CD4-positive, alpha-beta T cell (primary cell): ENCODE results near the gene CBR4. TPM values are rescaled to one million over a fixed set of nuclear protein-coding genes. Genes with fewer than 3 reads are reported as not detected.

Experiments
- ATAC-seq: fragments of 200-7000 bp; cut with Tn5 transposase; one replicate; pipeline ENCODE4 v1.10.0; 2022; ENCODE audit warnings: mild to moderate bottlenecking; ENCODE audit not compliant: poor library complexity
- CTCF ChIA-PET: fragments of 350-600 bp; sonication (Branson Sonifier 250); formaldehyde crosslinking; loops from one replicate; lab custom pipeline; 2021; ENCODE audit warnings: antibody characterized with exemption, inconsistent platforms; lab: Charles Lee
- POLR2A ChIA-PET: fragments of 350-600 bp; sonication (Branson Sonifier 250); formaldehyde crosslinking; loops from one replicate; lab custom pipeline; 2021; ENCODE audit warnings: antibody characterized with exemption, inconsistent platforms; lab: Charles Lee
- DNase-seq, 14 experiments: peaks; one replicate each; pipeline ENCODE4 v3.0.0-alpha.2; 2013 to 2020; ENCODE audit warnings: mixed read lengths in 2 of 14
- H3K27ac ChIP-seq, 2 donors: one replicate each; pipeline versions ENCODE4 v1.5.1 to v1.7.0; 2013; ENCODE audit warnings: low read length in 2 of 2, low read depth in 1 of 2, mild to moderate bottlenecking in 1 of 2
- H3K27me3 ChIP-seq, 2 experiments: 1 replicate in 1 of 2; 2 replicates in 1 of 2; pipeline versions ENCODE4 v1.6.1 to v1.7.0; 2013; ENCODE audit warnings: low read length in 2 of 2, control low read depth in 1 of 2, mild to moderate bottlenecking in 1 of 2, moderate library complexity in 1 of 2; ENCODE audit not compliant: insufficient read depth in 2 of 2, control insufficient read depth in 1 of 2
- H3K36me3 ChIP-seq: one replicate; pipeline ENCODE4 v1.6.1; 2013; ENCODE audit warnings: low read length, control low read depth; ENCODE audit not compliant: insufficient read depth
- H3K4me1 ChIP-seq: one replicate; pipeline ENCODE4 v1.6.1; 2013; ENCODE audit warnings: low read length, control low read depth; ENCODE audit not compliant: insufficient read depth
- H3K4me3 ChIP-seq: one replicate; pipeline ENCODE4 v1.5.1; 2013; ENCODE audit warnings: mild to moderate bottlenecking, low read length, moderate library complexity
- H3K9me3 ChIP-seq, 2 experiments: 1 replicate in 1 of 2; 2 replicates in 1 of 2; pipeline versions ENCODE4 v1.6.1 to v1.7.0; 2013; ENCODE audit warnings: low read length in 2 of 2, mild to moderate bottlenecking in 2 of 2, control low read depth in 1 of 2, moderate library complexity in 1 of 2; ENCODE audit not compliant: control insufficient read depth in 1 of 2, insufficient read depth in 1 of 2
- H3K27ac Mint-ChIP-seq: one replicate; pipeline ENCODE4 v1.8.0; 2020; ENCODE audit warnings: mixed read lengths
- H3K27me3 Mint-ChIP-seq: one replicate; pipeline ENCODE4 v1.8.0; 2021; ENCODE audit warnings: mixed read lengths
- H3K36me3 Mint-ChIP-seq: one replicate; pipeline ENCODE4 v1.8.0; 2021; ENCODE audit warnings: low read depth, mixed read lengths
- H3K4me1 Mint-ChIP-seq: one replicate; pipeline ENCODE4 v1.8.0; 2021; ENCODE audit warnings: low read depth, mixed read lengths
- H3K4me3 Mint-ChIP-seq: one replicate; pipeline ENCODE4 v1.8.0; 2020; ENCODE audit warnings: mild to moderate bottlenecking, mixed read lengths
- H3K9me3 Mint-ChIP-seq: one replicate; pipeline ENCODE4 v1.8.0; 2020; ENCODE audit warnings: mixed read lengths
- intact Hi-C, 2 experiments: fragments of 100-400 bp; cut with DNase I in 1 of 2; cut with micrococcal nuclease in 1 of 2; formaldehyde crosslinking; loops; one replicate each; pipeline versions ENCODE4 v1.15.1 to v1.9.0; 2023 to 2025; cut with DNase I, micrococcal nuclease
- total RNA-seq, 174 experiments: library from RNA in 2 of 174; stranded (reverse) in 2 of 174; gene quantifications; one replicate each; pipeline ENCODE4 v1.2.3 and lab custom pipeline; 2021 to 2026
- TF ChIP-seq, protein P1 (sequence below): fragments of 200-600 bp; IDR thresholded peaks from one replicate; pipeline ENCODE4 v1.8.0; 2022; ENCODE audit warnings: antibody characterized with exemption, mild to moderate bottlenecking

Gene CBR4
- total RNA-seq, 2 experiments from 2014 or later, result 5.1 to 5.4 TPM

DNA sequence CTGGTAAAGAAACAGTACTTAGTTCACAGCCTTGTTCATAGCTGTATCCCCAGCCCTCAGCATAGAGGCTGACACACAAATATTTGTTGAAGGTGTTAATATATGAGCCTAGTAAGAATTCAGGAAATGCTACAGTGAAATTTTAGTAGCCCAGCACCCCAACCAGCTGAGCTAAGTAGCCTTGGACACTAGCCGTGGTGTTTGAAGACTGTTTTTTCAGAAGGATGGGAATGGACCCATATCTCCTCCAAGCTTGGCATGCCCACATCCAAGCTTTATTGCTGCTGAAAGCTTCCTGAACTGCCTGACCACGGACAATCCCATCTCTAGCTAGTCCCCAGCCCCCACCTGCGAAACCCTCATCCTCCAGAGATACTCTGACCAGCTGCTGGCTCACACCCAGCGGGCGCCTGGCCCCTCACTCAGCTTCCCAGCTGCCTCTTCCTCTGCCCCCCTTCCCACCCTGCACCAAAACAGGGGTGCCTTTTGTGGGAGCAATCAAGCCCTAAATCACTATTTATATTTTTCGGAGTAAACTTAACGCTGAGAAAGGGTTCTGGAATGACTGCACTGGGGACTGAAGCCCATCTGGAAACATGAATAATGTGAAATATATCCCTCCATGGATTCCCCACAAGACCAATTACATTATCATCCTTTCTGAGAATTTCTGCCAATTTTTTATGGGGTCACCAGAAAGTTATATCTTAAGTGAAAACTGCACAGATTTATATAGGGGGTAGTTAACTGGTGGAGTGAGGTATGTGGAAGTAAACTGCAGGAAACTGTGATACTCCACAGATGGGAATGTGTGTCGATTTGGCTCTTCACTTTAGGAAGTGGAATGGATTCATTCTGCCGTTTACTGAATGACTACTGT is 41.1 kb upstream of the CBR4 start:
- Histone ChIP-seq H3K4me3 (no peak overlapping the region), H3K27ac (no peak overlapping the region), H3K36me3 (no peaks in the 10 kb centered on the region), H3K9me3 (no peaks in the 10 kb centered on the region), H3K4me1 (no peaks in the 10 kb centered on the region), H3K27me3 (no peaks in the 10 kb centered on the region)
- intact Hi-C loops, result no loop called here
- CTCF ChIA-PET, result no interaction called here
- POLR2A ChIA-PET, result no interaction called here
- TF ChIP-seq, protein P1, sequence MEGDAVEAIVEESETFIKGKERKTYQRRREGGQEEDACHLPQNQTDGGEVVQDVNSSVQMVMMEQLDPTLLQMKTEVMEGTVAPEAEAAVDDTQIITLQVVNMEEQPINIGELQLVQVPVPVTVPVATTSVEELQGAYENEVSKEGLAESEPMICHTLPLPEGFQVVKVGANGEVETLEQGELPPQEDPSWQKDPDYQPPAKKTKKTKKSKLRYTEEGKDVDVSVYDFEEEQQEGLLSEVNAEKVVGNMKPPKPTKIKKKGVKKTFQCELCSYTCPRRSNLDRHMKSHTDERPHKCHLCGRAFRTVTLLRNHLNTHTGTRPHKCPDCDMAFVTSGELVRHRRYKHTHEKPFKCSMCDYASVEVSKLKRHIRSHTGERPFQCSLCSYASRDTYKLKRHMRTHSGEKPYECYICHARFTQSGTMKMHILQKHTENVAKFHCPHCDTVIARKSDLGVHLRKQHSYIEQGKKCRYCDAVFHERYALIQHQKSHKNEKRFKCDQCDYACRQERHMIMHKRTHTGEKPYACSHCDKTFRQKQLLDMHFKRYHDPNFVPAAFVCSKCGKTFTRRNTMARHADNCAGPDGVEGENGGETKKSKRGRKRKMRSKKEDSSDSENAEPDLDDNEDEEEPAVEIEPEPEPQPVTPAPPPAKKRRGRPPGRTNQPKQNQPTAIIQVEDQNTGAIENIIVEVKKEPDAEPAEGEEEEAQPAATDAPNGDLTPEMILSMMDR, result no peak
- ATAC-seq (no peak), DNase-seq (no peak)
- no peaks in the 10 kb centered on the region for H3K27me3 Mint-ChIP-seq
- H3K27ac Mint-ChIP-seq, result no peak overlapping the region
- H3K9me3 Mint-ChIP-seq, result no peaks in the 10 kb centered on the region
- no peaks in the 10 kb centered on the region for H3K36me3 Mint-ChIP-seq
- no peaks in the 10 kb centered on the region for H3K4me1 Mint-ChIP-seq
- H3K4me3 Mint-ChIP-seq, result no peak overlapping the region

DNA sequence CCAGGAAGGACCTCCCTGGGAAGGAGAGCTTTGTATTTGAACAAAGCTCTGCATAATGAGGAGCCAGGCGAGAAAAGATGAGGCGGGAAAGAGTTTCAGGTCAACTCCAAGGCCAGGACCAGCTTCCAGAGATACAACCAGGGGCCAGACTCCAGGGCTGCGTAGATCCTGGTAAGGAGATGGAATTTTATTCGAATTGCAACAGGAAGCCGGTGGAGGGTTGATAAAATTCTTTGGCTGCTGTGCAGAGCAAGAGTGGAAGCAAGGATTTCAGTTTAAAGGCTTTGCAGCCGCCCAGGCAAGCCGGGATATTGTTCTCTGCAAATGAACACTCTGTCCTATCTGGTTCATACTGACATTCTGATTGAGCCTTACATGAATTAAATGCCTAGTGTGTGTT is 40.2 kb upstream of the CBR4 start:
- POLR2A ChIA-PET, result no interaction called here
- Mint-ChIP-seq H3K36me3 (no peaks in the 10 kb centered on the region), H3K4me3 (no peak overlapping the region), H3K27me3 (no peaks in the 10 kb centered on the region), H3K27ac (no peak overlapping the region), H3K9me3 (no peaks in the 10 kb centered on the region), H3K4me1 (no peaks in the 10 kb centered on the region)
- CTCF ChIA-PET, result no interaction called here
- Histone ChIP-seq H3K9me3 (no peaks in the 10 kb centered on the region), H3K27ac (no peak overlapping the region), H3K4me1 (no peaks in the 10 kb centered on the region), H3K27me3 (no peaks in the 10 kb centered on the region), H3K36me3 (no peaks in the 10 kb centered on the region), H3K4me3 (no peak overlapping the region)
- TF ChIP-seq, protein P1, result no peak
- DNase-seq (no peak), ATAC-seq (no peak)
- intact Hi-C loops, result no loop called here

- H3K4me3 Mint-ChIP-seq, result no peak overlapping the region
- intact Hi-C loops, result no loop called here
- H3K36me3 ChIP-seq, result no peaks in the 10 kb centered on the region
- ChIA-PET POLR2A (interaction anchor here (0.6 kb wide), 1 partner anchor 592 kb away, joined by 3 read pairs; no protein-coding TSS in a partner anchor), CTCF (no interaction called here)
- H3K4me1 Mint-ChIP-seq, result no peaks in the 10 kb centered on the region
- H3K9me3 Mint-ChIP-seq, result no peaks in the 10 kb centered on the region
- H3K4me1 ChIP-seq, result no peaks in the 10 kb centered on the region
- ATAC-seq (no peak), DNase-seq (no peak)
- no peak overlapping the region for H3K4me3 ChIP-seq
- no peak overlapping the region for H3K27ac Mint-ChIP-seq
- no peaks in the 10 kb centered on the region for H3K27me3 Mint-ChIP-seq
- H3K9me3 ChIP-seq, result no peaks in the 10 kb centered on the region
- no peaks in the 10 kb centered on the region for H3K36me3 Mint-ChIP-seq
- H3K27me3 ChIP-seq, result no peaks in the 10 kb centered on the region
- TF ChIP-seq, protein P1, result no peak
- H3K27ac ChIP-seq, result no peak overlapping the region
Measured at GRCh38 chr4:169048868-169049414, 38.9 kb upstream of the CBR4 start.
